Measurements from ENCODE around the gene CYP27B1.

DNA sequence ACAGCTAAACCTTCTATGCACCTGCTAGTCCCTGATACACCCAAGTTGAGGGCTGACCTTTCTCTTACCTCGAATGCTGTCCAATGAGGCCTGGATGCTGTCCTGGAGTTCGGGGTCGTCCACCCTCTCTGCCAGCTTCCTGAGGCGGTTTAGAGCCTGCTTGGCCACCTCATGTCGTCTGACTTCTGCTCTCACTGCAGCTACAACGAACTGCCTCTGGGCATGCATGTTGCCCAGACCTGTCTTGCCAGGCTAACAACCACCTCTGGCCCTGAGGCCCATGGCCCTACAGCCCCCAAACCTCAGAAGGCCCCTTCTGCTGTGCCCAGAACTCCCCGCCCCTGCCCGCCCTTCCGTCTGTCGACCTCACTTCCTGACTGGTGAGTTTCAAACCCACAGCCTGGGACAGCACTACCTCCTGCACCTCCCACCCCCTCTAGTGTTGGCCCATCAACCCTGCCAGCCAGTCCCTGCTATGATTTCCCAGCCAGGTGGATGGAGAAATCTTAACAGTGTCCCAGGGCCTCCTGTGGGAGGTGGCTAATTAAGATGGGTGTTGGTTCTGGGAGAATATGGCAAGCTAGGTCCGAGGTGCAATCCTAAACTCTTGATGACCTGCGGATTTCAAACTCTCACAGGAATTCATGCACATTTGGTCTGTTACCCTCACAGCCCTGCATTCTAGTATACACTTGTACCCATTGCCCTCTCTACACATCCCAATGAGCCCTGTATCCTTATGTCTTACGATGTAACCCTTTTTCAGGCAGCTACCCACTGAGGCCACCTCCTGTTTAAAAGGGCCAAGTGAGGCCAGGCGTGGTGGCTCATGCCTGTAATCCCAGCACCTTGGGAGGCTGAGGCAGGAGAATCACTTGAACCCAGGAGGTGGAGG is 24.8 kb downstream of the CYP27B1 start:
- TF ChIP-seq, protein P1, sequence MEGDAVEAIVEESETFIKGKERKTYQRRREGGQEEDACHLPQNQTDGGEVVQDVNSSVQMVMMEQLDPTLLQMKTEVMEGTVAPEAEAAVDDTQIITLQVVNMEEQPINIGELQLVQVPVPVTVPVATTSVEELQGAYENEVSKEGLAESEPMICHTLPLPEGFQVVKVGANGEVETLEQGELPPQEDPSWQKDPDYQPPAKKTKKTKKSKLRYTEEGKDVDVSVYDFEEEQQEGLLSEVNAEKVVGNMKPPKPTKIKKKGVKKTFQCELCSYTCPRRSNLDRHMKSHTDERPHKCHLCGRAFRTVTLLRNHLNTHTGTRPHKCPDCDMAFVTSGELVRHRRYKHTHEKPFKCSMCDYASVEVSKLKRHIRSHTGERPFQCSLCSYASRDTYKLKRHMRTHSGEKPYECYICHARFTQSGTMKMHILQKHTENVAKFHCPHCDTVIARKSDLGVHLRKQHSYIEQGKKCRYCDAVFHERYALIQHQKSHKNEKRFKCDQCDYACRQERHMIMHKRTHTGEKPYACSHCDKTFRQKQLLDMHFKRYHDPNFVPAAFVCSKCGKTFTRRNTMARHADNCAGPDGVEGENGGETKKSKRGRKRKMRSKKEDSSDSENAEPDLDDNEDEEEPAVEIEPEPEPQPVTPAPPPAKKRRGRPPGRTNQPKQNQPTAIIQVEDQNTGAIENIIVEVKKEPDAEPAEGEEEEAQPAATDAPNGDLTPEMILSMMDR (IDR thresholded peaks at IDR 0.05) = no peak
- no peak for TF ChIP-seq POLR2A (IDR thresholded peaks at IDR 0.05)
